Activated T-cell treated with anti-CD3 and anti-CD28 coated beads for 1 hour (primary cell): ENCODE data around the gene SHISA2.
"Not testable (repeated sequence)": the region's sequence is repeated elsewhere in the genome, so short reads cannot be mapped to it uniquely, and the experiment has no call there.

Source experiments
- DNase-seq: peaks from one replicate; pipeline ENCODE4 v3.0.0-alpha.2; 2020; ENCODE audit warnings: low read depth

Gene SHISA2

DNA sequence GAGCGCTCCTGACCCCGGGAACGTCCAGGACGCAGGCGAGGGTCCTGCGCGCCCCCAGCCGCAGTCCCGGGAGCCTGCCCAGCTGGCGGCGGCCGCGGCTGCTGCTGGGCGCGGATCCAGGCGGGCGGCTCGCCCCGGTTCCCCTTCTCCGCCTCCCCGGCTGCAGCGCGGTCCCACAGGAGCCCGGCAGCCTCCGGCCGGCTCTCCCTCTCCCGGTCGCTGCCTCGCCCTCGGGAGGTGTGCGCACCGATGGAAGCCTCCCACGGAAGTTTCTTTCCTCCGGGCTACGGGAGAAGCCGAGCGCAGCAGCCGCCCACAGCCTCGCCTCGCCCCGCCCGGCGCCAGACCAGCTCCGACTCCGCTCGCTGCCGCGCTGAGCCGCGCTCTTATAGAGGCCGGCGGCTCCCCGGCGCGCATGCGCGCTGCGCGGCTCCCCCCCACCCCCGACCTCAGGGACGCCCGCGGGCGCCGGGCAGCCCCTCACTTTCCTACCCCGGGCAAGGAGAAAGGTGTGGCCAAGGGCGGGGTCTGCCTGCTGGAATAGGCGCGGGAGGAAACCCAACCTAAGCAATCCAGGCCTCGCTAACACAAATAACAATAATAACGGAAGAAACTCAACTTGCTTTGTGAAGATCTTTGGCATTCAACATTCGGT is at the start of gene SHISA2:
TSS of gene SHISA2 (minus strand) at position 360 of the 655 bp plus-strand sequence. CDS start 1,041 bp downstream, outside the sequence.
- DNase-seq = peak; percentile 16

DNA sequence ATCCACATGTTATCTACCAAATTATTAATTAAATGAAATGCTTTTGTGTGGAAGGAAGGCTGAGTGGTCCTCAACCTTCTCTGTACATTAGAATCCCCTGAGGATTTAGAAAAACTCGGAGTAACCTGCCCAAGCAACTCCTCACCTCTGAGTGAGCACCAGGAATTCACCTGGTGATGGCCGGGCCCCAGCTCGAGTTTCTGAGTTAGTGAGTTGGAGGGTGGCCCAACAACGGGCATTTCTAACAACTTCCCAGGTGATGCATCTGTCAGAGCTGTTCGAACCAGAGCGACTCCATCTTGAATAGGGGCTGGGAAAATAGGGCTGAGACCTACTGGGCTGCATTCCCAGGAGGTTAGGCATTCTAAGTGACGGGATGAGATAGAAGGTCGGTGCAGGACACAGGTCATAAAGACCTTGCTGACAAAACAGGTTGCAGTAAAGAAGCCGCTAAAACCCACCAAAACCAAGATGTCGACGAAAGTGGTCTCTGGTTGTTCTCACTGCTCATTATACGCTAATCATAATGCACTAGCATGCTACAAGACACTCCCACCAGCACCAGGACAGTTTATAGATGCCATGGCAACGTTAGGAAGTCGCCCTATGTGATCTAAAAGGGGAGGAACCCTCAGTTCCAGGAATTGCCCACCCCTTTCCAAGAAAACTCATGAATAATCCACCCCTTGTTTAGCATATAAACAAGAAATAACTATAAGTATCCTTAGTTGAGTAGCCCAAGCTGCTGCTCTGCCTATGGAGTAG is 44.2 kb upstream of the SHISA2 start:
- DNase-seq = no peak

DNA sequence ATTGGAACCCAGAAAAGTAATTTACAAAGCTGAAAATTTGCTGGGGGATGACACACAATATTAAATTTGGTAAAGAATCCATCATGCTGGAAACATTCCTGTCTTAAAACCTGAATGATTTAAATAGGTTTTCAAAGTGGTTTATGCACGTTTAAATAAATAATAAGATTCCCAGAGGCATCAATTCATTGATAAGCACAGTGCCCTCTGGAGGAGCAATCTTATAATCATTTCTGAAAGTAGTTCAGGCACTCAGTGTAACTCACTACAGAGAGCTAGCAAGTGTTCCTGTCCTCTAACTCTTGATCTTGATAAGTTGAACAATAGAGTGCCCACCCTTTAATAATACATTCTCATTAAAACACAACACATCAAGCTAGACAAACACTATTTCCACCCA is 43.5 kb upstream of the SHISA2 start:
- no peak for DNase-seq

DNA sequence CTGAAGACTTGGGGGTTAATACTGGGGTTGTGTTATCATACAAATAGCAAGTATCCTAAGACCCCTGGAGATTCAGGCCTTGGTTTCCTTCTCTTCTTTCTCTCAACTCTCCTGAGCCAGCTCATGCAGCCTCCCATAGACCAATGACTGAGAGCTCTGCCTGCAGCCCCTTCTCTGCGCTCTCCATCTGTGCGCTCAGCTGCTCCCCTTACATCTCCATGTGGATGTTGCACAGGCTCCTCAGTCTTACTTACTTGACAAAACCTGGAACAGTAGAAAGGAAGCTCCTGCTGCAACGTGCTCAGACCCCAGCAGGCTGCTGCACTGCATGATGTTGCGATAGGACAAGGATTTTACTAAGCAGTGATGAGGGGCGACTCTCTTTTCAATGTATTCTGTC is 25.0 kb upstream of the SHISA2 start:
- not testable (repeated sequence) for DNase-seq

DNA sequence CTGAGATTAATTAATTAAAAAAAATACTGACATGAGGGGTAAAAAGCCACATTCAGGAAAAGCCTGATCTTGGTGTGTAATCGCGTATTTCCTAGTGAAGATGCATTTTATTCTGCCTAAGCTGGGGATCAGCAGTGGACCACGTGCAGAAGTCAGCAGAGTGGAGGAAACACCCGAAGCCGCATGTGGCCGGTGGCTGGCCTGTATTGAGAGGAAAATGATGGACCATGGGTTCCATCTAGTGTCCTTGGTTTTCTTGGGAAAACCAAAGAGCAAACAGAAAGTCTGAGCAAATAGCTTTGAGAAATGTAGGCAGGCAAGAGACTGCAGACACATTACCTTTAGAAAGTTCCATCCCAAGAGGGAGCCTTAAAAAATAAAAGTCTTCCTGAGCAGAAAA is 23.7 kb upstream of the SHISA2 start:
- DNase-seq = no peak

DNA sequence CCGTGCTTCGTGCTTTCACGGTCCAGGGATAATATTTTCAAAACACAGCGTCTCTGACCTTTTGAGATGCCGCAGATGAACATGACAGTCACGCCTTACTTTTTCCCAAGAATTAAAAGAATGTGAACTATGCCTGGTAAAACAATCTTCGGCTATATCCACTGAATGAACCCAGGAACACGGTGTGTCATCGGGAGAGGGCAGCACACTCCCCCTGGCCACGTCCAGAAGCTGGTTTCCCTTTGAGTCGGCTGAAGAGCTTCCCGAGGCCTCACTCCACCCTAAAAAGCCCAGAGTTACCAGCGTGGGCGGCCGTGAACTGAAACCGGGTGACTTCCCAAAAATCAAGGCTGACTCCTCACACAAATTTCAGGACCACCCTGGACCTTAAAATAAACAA is 22.9 kb upstream of the SHISA2 start:
- no peak for DNase-seq

DNA sequence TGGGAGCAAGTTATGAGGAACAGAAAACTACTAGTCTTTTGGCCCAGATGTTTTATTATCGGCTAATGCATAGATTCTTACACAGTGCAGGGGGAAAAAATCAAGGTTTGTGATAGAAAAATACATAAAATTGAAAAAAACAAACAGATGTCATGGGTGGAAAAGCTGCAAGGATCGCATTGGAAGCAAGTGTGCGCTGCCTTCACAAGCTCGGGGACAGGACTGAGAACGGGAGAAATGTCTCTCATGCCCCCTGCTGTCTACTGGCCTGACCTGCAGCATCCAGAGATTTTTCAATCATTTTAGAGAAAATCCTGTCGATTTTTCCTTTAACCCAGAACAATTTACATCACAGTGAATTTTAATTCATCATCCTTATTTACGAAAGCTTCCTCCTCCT is 20.5 kb upstream of the SHISA2 start:
- not testable (repeated sequence) for DNase-seq

DNA sequence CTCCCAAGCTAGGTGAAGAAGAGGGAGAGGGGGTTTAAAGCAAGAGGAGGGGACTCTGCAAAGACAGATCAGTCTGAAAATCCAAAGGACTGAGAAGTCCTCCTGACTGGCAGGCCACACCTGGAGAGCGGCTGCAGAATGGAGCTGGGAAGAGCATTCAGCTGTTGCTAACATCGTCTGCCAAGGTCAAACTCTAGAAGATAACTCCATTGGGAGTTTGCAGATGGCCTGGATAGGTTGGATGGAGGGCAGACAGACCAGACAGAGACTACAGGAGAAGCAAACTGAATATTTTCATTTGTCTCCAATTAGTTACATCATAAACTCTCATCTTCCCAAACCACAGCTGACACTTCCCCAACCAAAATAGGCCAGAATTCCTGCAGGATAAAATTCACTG is 19.9 kb upstream of the SHISA2 start:
- DNase-seq = no peak

DNA sequence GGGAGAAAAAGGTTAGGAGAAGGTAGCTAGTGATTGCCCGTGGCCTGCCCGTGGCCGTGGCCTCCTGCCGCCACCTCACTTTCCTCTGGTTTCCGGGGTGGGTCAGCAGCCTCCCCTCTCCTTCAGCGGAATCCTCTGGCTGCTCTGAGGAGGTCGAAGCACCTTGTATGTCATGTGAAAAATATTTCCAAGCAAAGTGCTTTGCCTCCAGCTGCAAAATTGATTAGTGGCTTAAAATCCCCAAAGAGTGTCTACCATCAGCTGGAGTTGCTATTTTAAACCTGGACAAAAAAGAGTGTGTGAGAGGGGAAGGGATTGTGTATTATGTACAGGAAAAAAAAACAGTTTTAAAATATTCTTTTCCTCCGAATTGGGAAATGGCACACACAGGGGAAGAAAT is 17.8 kb upstream of the SHISA2 start:
- not testable (repeated sequence) for DNase-seq

DNA sequence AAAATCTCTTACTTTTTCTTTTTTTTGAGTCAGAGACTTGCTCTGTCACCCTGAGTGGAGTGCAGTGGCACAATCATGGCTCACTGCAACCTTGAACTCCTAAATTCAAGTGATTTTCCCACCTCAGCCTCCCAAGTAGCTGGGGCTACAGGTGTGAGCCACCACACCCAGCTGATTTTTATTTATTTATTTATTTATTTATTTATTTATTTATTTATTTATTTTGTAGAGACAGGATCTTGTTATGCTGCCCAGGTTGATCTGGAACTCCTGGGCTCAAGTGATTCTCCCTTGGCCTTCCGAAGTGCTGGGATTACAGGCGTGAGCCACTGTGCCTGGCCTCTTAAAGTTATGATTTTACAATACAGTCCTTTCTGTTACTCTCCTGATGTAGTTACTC is 16.6 kb upstream of the SHISA2 start:
- DNase-seq = not testable (repeated sequence)

DNA sequence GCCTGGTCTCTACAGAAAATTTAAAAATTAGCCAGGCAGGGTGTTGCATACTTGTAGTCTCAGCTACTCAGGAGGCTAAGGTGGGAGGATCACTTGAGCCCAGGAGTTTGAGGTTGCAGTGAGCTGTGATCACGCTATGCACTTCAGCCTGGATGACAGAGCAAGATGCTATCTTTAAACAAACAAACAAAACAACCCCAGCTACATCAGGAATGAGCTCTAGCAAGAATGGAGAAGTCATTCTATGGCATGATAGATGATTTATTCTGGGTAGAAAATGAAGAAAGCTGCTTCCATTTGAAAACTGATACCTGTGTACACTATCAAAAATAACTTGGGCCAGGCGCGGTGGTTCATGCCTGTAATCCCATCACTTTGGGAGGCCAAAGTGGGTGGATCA is 15.8 kb upstream of the SHISA2 start:
- no peak for DNase-seq

DNA sequence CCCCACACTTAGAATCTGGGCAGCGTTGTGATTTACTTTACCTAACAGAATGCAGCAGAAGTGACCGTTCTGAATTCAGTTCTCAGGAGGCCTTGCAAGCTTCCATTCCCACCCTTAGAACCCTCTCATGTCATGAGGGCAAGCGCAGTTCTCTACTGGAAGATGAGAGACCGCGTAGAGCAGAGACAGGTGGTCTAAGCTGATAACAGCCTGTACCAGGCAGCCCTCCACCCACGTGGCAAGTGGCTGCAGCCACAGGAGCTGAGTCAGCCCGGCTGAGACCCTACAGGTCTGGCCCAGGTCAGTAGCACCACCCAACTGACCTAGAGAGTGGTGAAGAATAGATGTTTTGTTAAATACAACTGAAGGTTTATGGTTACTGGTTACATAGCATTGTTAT is 14.7 kb upstream of the SHISA2 start:
- DNase-seq = not testable (repeated sequence)

DNA sequence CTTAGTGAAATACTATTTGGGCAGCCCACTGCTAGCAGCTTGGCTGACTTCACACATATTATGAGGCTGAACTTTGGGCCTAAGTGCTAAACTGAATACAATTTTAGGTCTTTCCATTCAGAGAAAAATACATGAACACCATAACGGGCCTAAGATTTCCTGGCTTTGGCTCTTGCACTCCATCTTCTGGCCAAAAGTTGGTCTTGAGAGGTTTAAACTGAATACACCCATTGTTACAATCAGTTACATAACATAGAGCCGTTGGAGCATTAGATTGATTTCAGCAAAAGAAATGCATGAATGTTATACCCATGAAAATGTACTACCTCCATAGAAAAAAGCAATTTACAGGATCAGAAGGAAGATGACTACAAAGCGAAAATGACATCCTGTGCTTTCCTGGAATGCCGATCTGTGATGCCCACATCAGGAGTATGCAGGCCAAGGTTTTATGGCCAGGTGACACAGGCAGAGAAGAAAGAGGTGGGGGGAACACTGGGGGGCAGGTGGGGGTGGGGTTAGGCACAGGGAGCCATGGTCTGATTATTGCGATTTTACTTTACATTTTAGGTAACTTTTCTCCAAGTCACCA is 11.1 kb upstream of the SHISA2 start:
- DNase-seq = no peak

DNA sequence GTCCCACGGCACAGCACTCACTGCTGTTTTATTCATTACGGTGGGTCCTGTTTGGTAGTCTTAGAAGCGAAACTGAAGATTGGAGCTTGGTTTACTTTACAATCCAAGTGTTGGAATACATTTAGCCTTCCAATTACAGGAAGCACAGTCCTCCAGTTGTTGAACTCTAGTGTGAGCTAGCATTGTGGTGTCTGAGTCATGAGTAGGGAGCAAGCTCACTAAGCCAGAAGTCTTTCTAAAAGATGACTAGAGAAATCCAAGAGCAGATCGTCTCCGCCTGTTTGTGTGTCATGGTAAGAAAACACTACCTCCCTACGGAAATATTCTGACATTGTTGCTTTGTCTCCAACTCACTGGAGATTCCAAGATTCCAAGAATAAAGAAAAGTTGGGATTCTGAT is 10.1 kb upstream of the SHISA2 start:
- no peak for DNase-seq

DNA sequence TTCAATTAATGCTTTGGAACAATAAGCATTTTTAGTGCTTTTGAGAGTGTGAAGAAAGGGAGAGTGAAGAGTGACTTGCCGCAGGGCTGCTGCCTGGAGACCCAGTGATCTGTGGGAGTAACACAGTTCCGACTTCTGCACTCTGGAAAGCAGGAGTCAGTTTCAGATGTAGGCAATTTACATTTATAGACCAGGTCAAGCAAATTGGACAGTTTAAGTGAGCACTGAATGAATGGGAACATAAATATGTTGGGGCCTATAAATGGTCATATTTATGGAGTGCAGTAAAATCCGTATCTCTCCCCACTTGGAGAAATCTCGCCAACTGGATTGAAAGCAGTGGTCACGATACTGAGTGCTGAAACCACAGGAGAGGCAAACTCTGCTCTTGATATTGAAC is 9.4 kb upstream of the SHISA2 start:
- DNase-seq = no peak

DNA sequence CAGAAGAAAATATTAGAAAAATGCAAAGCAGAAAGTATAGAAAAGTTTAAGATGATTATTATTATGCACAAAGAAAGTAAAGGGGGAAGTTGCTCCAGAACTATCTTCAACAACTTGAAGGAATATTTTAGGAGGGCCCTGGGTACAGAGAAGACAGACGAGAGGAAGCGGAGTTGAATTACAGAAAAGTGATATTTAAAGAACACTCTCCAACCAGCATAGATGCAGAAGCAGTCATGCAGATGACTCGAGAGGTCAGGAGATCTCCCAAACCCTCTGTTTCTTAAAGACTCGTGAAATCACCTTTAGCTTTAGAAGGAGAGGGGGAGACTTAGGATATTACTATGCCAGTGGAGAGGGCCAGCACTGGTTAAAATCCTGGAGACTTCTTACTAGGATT is 8.5 kb upstream of the SHISA2 start:
- DNase-seq = no peak

DNA sequence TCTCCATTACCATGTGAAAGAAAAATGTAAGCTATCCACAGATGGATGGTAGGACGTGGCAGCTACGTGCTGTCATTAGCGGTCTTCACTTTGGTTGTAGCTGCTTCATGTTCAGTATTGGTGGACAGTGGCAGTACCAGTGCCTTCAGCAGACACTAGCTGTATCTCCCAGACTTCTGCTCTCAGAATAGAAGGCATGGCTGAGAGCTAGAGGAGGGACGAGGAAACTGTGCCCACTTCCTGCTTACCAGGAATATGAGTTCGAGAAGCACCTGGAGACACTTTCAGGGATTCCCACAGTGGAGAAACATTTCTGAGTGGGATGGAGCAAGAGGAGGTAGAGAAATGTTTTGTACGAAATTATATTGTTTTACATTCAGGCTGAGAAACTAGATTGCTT is 6.9 kb upstream of the SHISA2 start:
- no peak for DNase-seq

DNA sequence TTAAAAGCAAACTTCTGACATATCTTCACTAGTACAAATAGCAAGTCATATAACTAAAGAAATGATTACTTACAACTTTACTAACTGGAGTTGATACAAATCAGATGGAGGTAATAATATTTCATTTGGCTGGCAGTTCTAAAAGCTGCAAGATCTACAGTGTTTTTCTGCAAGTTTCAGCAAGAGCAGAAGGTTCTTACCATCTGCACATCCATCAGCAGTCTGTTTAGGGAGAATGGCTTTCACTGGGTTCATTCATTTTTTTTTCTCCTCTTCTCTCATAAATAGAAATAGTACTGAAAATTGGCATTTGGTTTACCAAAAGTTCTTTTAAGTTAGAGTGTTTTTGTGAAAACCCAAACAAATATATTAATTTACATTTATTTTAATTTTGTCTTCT is 3.1 kb upstream of the SHISA2 start:
- DNase-seq = no peak

DNA sequence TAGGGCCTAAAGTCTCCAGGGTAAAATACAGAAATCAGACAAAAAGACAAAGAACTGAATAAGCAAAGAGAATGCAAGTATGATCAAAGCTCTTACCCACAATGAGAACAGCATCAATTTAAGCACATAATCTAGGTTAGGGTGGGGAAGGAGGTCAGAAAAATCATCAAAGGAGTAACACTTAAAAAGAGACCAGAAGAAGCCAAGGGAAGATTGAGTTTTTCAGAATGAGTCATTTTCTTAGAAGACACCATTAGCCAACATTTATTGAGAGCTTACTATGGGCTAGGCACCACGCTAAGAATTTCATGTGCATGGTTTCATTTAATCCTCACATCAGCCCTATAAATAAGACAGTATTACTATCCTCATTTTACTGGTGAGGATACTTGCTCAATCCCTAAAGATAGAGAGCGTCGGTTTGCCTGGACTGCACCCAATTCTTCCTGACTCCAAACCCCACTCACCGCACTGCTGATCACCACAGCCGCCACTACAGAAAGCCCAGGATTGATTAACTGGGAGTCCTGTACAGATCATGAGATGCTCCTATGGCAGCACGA is 1.7 kb upstream of the SHISA2 start:
- no peak for DNase-seq

DNA sequence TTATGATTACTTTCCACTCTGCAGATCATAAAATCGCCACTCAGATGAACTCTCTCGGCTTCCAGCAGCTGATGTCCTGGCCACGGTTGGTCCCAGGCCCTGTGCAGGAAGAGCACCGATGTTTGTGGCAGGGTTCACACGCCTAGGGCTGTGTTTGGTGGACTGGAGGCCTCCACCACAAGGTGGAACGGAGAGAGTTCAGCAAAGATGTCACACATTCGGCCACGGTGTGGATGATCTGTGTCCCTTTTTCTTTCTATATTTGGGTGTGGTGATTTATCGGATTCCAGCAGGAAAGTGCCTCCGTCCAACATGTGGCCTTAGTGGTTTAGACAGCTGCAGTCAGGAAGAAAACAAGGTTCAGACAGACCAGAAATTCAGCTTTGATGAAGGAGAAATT is 521 bp upstream of the SHISA2 start:
- DNase-seq = no peak

DNA sequence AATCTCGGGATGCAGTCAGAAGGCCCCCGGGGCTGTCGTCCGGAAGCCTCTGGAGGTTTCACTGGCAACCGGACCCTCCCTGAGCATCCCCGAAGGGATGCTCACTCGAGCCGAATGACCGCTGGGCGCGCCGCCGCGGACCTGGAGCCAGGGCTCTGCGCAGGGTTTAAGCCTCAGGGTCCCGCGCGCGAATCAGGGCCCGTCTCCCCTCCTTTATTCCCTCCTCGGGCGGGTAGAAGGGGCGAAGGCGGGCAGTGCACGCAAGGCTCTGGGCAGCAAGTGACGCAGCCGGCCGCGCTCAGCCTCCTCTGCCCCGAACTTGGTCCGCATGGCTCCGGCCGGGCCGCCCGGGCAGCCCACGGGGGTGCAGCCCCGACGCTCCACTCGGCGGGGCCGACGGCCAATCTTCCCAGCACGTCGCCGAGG is 572 bp downstream of the SHISA2 start:
- DNase-seq = no peak

DNA sequence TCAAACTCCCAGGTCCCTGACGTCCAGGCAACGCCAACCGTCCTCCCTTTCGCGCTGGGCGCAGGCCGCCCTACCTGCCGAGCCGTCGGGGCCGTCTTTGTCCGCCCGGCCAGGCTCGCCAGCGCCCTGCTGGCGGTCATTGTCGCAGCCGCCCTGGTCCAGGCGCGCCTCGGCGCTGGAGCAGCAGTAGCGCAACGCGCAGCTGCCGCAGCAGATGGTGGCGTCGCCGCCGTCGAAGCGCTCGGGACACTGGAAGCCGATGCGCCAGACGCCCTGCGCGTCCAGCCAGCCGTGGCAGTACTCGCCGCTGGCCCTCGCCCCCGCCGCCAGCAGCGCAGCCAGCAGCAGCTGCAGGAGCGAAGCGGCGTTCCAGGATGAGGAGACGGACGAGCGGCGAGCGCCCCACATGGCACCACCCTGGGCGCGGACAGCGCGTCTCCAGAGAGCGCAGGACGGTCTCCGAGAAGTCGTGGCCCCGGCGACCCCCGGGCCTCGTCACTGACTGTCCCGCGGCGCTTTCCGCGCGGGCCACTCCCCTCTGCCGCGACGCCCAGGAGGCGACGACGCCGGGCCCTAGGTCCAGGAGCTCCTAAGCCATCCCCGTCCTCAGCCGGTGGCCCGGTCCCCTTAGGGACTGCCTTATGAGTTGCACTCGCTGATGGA is 1.1 kb downstream of the SHISA2 start:
- no peak for DNase-seq

DNA sequence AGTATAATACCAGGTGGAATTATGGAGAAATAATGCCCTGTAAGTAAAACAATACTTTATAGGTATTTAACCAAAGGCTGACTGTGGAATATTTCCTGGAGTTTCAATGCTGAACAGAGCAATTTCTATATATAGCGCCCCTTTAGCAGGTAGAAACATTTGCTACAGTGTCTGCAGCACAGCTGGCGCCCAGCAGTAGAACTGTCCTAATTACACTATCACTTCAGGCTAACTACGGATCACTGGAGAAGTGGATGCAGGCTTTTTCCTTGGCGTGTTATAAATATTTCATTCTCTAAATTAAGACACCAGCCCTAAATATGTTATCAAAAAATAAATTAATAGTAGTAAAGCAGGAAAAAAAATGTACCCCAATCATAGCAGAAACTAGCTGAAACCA is 3.1 kb downstream of the SHISA2 start:
- no peak for DNase-seq
